Hematopoietic multipotent progenitor cell treated with erythropoietin and hydrocortisone succinate and interleukin-3 and kit ligand, for 4 days (in vitro differentiated cells): Measurements from ENCODE around the gene GCA.

Experiments
- DNase-seq: peaks from one replicate; pipeline ENCODE4 v3.0.0-alpha.2; 2015

The GCA gene, protein sequence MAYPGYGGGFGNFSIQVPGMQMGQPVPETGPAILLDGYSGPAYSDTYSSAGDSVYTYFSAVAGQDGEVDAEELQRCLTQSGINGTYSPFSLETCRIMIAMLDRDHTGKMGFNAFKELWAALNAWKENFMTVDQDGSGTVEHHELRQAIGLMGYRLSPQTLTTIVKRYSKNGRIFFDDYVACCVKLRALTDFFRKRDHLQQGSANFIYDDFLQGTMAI

DNA sequence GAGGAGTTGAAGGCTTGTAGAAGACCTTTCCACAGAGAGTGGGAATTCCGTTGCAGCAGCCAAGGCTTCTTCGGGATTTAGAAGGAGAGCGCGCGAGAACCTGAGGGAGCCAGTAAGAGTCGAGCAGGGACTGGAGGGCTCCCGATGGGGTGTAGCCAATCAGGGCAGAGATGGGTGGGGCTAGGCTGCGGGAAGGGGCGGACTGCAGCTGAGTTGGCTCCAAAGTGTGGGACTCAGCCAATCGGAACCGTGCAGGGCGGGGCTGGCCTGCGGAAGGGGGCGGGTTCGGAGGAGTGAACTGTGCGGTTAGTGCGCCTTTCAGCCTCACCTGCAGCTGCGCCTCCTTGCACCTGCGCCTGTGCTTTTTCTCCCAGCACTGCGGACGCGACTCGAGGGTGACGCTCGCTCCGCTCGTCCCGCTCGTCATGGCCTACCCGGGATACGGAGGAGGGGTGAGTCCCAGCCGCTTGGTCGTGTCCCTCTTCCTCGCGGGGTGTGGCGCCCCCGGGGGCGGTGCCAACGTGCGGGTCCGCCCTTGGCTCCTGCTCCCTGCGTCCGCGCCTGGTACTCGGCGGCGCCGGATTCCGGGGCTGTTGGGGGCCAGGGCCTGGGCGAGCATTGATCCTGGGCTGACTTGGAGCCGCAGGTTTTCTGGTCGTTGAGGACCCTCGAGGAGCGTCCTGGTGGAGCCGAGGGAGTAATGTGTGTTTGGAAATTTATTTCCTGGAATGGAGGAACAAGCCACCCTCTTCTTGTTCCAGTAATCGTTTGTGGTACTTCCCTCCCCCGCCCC lies at the start of gene GCA:
GCA (plus strand) TSS at position 309 of the 793 bp plus-strand sequence; CDS start at position 426, 117 bp downstream.
- DNase-seq: peak; percentile 98

DNA sequence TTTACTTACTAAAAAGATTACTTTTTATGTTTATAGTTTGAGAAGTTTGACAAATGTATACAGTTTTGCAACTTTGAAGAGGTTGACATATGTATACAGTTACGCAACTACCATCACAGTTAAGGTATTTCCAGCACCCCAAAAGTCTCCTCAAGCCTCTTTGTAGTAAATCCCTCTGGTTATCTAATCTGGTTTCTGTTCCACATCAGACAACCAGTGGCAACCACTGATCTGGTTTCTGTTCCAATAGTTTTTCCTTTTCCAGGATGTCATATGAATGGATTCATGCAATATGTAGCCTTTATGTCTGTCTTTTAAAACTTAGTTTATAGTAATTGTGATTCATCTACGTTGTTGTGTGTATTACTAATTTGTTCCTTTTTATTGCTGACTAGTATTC lies 48.9 kb upstream of the GCA start:
- no peak for DNase-seq

DNA sequence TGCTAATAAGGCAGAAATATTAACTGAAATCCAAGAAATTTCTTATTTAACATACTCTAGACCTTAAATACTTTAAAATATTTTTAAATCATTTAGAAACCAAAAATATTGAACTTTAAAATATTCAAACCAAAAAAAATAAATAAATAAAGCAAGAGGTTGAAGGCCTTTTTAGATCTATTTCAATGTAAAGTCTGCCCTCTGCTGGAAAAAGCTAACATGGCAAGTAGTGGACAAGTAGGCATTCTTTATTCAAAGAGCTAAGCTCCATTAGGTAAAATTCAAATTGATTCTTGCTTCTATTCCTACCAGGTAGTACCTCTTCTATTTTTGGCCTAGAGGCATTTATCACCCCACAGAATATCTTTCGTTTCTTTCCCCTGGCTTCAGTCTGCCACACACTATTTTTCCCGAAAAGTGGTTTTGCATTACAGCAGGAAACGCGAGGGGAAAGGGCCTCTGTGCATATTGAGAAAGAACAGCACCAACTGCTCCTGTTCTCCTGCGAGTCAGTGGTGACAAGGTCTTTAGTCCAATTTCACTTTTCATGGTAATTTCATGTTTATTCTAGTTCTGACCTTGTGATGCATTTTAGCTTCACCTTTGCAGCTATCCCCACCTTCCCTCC lies 45.9 kb upstream of the GCA start:
- peak; percentile 90 for DNase-seq

DNA sequence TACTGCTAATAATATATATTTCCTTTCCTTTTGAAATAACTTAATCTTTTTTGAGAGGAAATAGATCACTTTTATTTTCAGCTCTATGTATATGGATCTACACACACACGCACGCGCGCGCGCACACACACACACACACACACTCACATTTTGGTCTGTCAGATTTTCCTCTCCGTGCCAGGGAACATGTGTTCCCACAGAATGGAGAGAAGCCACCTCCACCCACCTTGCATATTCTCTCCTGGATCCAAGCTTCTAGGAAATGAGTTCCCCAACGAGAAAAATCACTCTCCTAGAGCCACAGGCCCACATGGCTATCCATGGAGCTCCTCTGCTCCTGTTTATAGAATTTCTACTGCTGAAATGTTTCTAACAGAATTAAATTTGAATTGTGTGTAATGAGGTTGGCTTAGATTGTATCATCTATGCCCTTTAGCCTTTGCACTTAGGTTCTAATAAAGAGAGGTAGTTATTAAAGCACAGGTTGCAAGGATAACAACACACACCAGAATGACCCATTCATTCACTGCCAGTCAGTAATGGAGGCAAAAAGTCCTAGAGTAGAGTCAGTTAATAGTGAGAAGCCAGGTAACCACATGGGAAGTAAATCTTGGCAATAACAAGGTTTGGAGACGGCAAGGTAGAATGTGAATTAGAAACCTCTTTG lies 45.1 kb upstream of the GCA start:
- no peak for DNase-seq

DNA sequence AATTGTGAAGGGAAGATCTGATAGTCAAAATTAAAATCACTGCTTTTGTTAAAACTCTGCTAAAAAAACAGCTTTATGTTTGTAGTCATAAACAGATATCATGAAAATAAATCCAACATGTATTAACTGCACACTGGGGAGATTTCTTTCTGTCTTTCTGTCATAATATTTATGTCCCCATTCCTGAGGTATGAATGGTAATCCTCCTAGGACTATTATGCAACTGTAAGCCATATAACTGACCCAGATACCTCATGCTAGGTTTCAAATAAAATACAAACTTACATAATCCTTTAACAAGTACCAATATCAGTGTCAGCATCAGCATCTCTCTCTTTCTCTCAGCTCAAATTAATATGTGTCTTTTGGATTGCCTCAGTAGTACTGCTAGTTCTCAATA lies 43.7 kb upstream of the GCA start:
- DNase-seq: no peak

DNA sequence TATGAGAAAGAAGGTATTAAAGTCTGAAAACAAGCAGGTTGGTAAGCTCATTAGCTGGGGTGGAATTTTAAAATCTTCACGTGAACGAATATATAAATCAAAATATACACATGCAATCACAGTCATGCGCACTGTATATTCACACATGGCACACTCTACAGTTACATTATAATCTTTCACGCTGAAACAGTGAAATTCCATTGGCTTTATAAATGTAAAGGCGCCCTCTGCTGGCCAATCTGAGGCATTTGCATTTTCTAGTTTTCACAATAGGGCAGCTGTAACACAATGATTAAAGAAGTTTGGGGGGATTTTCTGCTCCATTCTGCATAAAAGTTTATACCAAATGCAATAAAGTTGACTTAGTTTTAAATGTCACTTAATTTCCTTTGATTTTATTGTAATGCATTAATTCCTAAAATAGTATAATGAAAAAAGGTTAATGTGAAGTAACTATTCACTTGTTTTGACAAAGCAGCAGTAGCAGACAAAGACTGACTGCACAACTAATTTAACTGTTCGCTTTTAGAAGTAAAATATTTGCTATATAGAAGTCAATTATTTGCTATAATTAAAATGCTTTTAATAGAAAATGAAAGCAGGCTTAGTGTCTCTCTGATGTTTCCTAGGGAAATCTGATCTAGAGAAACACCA lies 42.7 kb upstream of the GCA start:
- peak; percentile 86 for DNase-seq

DNA sequence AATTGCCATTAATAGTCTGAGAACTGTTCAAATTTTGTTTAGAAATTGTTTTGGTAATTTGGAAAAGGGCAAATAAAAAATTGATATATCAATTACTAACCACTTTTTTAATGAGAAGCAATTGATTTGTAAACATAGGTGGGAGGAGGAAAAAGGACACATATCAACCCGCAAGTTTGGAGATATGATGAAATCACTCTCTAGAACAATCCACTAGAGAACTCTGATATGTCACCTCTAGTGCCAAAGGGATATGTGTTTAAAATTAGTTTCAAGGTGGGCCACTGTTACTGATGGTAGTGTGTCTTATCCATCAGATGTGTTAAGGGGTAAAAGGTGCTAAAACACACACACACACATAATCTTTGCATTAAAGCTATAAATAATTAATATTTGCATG lies 42.1 kb upstream of the GCA start:
- no peak for DNase-seq

DNA sequence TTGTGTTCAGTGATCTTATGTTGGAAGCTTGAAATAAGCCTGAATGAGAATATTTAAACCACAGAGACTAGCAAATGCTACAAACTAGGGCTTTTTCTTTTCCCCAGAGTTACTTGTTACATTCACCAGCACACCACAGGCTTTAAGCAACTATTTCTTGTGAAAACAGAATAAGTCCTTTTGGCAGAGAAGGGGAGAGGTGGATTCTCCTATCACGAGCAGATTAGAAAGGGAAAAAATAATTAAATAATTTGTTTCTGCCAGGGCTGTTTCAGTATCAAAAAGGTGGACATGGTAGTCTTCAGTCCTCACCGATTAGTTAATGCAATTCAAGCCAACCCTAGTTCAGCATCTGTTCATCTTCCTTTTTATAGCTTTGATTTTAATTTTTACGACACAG lies 38.0 kb upstream of the GCA start:
- no peak for DNase-seq

DNA sequence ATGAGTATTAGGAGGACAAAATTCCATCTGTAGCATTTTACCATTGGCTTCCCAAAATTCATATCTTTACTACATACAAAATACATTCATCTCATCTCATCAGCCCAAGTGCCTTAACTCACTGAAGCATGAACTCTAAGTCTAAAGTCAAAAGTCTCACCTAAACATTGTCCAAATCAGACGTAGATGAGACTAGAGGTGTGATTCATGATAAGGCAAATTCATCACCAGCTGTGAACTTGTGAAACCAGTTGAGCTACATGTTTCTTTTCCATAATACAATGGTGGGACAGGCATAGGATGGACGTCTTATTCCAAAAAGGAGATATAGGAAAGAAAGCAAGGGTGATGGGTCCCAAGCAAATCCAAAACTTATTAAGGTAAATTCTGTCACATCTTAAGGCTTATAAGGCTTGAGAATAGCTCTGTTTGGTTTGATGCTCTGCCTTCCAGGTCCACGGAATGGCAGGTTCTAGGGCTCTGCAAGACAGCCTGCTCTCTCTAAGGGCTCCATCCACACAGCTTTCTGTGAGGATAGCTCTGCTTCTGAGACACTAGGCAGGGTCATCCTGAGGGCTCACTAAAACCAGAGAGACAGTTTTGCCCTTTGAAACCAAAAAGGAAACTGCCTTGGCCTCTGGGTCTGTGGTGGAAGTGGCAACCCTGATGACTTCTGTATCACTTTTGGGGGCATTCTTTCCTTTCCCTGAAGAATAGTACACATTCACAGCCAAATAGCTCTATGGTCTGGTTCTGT lies 35.0 kb upstream of the GCA start:
- DNase-seq: no peak

DNA sequence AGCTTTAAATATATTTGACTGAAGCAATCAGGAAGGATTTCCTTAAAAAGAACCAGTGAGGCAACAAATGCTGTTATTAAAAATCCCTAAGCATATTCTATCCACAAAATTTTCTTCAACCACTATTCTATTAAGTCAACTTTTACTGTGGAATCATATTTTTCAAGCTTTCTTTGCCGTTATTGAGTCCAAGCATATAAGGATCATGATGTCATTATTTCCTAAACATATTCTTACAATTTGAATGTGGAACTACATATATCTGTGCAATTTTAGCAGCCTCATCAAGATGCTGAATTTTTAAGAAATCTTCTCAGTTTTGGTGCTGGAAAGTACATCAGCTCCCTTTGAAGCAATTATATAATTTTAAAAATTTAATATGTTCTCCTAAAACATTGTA lies 31.1 kb upstream of the GCA start:
- no peak for DNase-seq

DNA sequence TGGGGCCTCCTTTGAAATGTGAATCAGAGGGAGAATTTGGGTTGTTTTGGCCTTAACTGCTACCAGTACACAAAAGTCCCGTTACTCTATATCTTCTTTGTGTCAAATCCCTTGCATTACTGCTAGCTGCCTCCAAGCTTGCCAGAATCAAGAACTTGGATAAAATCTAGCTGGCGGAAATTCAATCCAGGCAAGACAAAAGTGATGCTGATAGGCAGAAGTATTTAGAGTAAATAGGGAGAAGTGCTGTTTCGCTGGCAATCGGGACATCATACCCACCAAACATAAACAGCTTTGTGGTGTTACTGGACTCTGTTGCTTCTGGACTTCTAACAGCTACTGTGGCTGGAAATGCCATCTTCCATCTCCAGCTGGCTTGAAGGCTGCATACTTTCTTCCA lies 28.0 kb upstream of the GCA start:
- peak; percentile 14 for DNase-seq

DNA sequence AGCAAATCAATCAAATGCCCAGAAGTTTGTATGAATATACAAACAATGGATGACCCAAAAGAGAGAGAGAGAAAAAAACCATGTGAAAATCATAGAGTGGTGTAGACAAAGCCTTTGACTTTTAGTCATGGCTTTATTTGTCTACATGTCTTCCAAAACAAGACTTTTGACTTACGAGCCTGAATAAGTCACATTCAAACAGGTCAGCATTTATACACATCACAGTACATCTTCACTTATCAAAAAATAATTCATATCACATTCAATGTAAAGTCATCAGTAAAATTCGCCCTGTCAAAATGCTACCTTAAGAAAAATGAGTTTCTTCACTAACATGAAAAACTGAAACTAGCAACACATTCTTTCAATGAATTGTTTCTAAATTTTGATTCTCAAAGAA lies 27.3 kb upstream of the GCA start:
- no peak for DNase-seq

DNA sequence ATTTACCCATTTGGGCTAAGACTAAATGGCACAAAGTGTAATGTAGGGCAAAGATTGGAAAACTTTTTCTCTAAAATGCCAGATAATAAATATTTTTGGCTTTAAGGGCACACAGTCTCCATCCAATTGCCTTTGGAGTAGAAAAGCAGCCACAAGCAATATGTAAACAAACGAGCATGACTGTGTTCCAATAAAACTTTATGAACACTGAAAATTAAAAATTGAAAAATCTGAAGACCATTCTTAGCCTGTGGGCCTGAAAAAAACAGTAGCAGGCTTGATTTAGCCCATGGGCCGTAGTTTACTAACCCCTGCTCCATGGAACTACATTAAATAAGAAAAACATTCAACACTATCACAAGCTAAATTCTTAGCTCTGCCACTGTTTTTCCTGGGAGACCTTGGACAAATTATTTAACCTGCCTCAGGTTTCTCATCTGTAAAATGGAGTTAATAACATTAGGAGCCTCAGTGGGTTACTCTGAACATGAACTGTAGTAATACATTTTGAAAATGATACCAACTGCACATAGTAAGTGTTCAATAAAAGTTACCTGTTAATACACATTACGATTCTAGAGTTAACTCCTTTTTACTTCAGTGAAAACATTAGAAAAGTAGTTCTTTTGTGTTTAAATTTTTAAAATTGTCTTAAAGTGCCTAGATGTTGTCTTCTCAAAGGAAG lies 26.7 kb upstream of the GCA start:
- peak; percentile 28 for DNase-seq

DNA sequence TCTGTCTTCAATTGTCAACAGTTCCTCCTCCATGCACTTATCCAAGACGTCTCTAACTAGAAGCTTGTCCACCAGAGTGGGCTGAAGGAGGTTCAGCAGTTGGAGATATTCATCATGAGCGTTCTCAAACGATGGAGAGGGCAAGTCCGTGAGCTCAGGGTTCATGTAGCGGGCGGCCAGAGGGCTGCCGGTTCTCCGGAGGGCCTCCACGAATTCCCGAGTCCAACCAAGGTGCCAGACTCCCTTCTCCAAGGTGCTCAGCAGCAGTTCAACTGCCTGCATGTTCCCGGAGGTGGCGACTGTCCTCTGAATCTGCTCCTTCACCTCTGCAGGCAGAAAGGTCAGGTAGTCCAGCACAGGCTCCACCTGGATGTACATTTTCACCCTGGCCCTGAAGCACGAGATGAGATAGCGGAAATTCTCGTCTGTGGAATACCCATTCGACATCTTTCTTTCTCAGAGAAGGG lies 26.0 kb upstream of the GCA start:
- DNase-seq: peak; percentile 67

DNA sequence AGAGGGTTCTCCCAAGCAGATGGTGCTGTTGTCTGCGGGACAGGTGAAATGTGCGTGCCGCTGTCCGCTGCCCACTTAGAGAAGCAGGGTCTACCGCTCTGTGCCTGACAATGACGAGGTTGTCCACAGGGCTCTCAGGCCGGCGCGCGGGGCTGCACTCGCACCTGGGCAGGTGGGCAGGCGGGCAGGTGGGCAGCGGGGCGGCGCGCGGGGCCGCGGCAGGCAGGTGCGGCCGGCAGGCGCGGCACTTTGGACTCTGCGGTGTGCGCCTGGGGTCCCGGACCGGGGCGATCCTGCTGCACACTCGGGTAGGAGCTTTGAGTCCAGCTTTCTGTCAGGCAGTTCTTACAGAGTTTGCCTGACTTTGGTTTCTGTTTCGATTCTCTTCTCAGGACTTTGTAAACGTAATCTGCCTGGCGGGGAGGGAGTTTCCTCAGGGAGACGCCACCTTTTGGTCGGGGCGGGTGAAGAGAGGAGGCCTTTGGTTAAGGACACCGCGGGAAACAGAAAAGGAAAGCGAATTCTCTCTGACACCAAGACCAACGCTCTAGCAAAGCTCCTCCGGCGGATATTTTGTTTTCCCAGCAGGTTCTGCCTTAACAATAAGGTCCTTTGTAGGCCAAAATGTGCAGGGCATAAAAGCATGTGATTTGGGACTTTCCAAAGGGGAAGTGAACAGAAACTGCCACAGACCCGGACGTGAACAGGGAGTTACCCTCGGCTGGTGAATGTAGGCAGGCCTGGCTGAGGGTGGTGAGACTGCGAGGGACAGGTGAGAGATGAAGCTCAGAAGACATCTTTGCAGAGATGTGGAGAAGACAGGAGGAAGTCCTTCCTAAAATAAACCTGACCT lies 25.4 kb upstream of the GCA start, which contains the start of gene IFIH1:
IFIH1 (minus strand) TSS at position 357 of the 853 bp plus-strand sequence. CDS start 377 bp downstream, outside the sequence.
- DNase-seq: peak; percentile 95

DNA sequence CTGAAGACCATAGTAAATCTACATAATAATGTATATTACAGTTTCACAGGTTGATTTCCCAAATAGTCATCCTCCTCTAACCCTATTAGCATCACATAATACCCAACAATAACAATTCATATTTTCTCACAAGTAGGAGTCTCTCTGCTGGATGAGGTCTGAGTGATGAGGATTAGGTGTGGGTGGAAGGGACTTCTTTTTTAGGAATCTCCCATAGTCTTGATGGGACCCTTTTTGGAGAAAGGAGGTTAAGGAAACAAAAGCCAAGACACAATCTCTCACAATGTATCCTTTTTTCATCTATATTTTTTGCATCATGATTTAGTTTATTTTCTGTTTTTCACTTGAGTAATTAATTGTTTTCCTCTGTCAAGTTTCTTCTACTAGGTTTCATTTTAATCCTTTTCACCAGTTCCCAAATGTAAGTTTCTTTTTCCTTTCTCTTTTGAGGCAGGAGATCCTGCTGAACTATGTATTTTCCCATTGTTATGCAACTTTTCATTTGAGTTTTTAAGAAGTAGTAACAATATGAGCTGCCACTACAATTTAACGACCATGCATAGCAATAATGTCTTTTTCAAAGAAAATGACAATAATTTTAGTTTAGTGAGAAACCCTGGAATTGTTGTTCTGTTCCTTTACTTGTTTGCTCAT lies 22.9 kb upstream of the GCA start:
- DNase-seq: no peak

DNA sequence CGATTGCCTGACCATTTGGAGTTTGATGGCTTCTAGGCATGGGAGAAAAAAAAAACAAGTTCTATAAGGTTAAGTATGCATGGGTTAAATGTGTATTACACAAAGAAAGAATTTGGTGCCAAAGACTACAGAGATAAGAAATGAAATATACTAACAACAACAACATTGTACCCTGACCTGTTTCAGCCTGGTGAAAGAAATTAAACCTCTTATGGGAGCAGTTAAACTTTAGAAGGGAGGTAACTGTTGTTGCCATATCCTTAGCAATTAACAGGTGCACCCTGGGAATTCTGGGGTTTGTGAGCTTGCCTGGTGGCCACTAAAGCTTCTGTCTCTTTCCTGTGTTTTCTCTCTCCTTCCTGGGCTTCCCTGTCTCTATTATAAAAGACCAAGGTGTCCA lies 19.0 kb upstream of the GCA start:
- DNase-seq: no peak

DNA sequence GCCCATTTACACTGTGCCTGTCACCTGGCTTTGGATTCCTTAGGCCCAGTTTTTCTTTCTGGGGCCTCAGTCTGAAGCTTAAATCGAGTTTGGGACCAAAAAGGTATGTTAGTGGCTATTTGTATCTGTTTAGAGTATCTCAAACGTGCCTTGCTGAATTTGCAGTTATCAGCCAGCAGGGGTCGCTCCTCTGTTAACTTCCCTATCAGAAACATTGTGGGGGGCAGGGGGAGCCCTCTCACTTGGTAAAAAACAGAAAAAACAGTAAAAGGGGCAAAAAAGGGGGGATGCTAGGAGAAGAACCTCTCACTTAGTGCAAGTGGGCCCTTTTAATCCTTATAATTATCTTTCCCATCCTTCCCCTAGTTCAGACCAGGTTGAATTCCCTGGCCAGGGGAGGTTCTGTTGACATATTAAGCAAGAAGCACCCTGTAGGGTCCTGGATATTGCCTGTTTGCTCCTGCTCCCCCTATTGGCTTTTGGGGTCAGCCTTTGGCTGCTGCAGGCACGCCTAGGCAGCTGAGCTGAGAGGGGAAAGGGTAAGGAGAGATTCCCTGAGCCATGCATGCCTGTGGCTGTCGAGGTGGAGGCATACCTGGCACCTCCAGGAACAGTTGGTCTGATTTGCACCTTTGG lies 16.7 kb upstream of the GCA start:
- peak; percentile 58 for DNase-seq

DNA sequence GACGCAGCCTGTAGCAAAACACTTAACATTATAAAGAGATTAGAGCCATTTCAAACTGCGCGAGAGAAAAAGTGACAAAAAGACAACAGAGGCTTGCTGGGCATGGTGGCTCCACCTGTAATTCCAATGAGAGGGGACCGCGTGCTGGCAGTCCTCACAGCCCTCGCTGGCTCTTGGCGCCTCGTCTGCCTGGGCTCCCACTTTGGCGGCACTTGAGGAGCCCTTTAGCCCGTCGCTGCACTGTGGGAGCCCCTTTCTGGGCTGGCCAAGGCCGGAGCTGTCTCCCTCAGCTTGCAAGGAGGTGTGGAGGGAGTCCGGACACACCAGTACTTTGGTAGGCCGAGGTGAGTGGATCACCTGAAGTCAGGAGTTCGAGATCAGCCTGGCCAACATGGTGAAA lies 16.1 kb upstream of the GCA start:
- no peak for DNase-seq
